ENCODE results near the gene DHX8. TPM values are rescaled to one million over a fixed set of nuclear protein-coding genes. Genes with fewer than 3 reads are reported as not detected.

The DHX8 gene
- total and polyA plus RNA-seq, 12 donors = 15.2 to 43.6 (median 33.2) TPM

- intact Hi-C loops (cut with DNase I) = no loop called here
- Histone ChIP-seq H3K9me3 (replicated peaks in 1 of 3) (no peaks in the 10 kb centered on the region), H3K27me3 (no peaks in the 10 kb centered on the region), H3K4me3 (peak overlapping the region in 1 of 4 donors; percentile 61), H3K36me3 (replicated peaks in 1 of 2) (no peaks in the 10 kb centered on the region), H3K27ac (no peak overlapping the region), H3K4me1 (replicated peaks in 1 of 2) (peaks cover 14 to 17% of the 10 kb centered on the region in 2 donors)
- TF ChIP-seq POLR2A (IDR thresholded peaks at IDR 0.05) (no peak), CTCF (IDR thresholded peaks at IDR 0.05) (no peak)
- WGBS, 4 donors = 43 to 59% (median 50%) methylated on average over 7 of the region's 7 CpGs
- DNase-seq = no peak
These were observed 60.2 kb downstream of the DHX8 start for GRCh38 chr17:43543771-43544575.

- Histone ChIP-seq H3K27me3 (no peaks in the 10 kb centered on the region), H3K36me3 (replicated peaks in 1 of 2) (no peaks in the 10 kb centered on the region), H3K9me3 (replicated peaks in 1 of 3) (no peaks in the 10 kb centered on the region), H3K4me3 (peak overlapping the region in 2 of 4 donors; percentile 54 to 61), H3K27ac (peak overlapping the region in 1 of 5 donors; percentile 45), H3K4me1 (replicated peaks in 1 of 2) (peaks cover 14 to 17% of the 10 kb centered on the region in 2 donors)
- intact Hi-C loops (cut with DNase I) = no loop called here
- TF ChIP-seq CTCF (IDR thresholded peaks at IDR 0.05) = no peak
- TF ChIP-seq POLR2A (IDR thresholded peaks at IDR 0.05) = no peak
- DNase-seq = peak in 1 of 7 donors; percentile 26
- 0 to 1% (median 0%) methylated on average over 1 to 21 of the region's 21 CpGs; no CpG with 5 or more reads in 1 of the 4 donors for WGBS, 4 donors
These were observed 61.5 kb downstream of the DHX8 start for GRCh38 chr17:43545383-43545632.

GRCh38 chr17:43546319-43547188 lies 62.8 kb downstream of the DHX8 start, which contains the start of gene ETV4:
Gene ETV4 (minus strand): TSS chr17:43546340. CDS start chr17:43545617, 723 bp downstream.
- TF ChIP-seq POLR2A (IDR thresholded peaks at IDR 0.05) = no peak
- no peak for TF ChIP-seq CTCF (IDR thresholded peaks at IDR 0.05)
- peak within 1 kb of the TSS in 1 of 5 donors; percentile 68 for H3K27ac ChIP-seq

GRCh38 chr17:43547189-43547550 lies 63.4 kb downstream of the DHX8 start:
- Histone ChIP-seq H3K9me3 (replicated peaks in 1 of 3) (no peaks in the 10 kb centered on the region), H3K4me3 (no peak overlapping the region), H3K27me3 (no peaks in the 10 kb centered on the region), H3K27ac (no peak overlapping the region), H3K36me3 (replicated peaks in 1 of 2) (no peaks in the 10 kb centered on the region), H3K4me1 (replicated peaks in 1 of 2) (peaks cover 14 to 17% of the 10 kb centered on the region in 2 donors)
- intact Hi-C loops (cut with DNase I) = no loop called here
- TF ChIP-seq CTCF (IDR thresholded peaks at IDR 0.05) (no peak), POLR2A (IDR thresholded peaks at IDR 0.05) (no peak)
- DNase-seq = no peak
- WGBS, 4 donors = 63 to 70% (median 67%) methylated on average over 2 of the region's 2 CpGs

More at GRCh38 chr17:43546319-43547188, 62.8 kb downstream of the DHX8 start, which contains the start of gene ETV4:
- DNase-seq = peak; percentile 86 to 95 (median 92)
- H3K36me3 ChIP-seq (replicated peaks in 1 of 2) = no peaks in the 10 kb centered on the region
- intact Hi-C loops (cut with DNase I) = no loop called here
- peaks cover 14 to 17% of the 10 kb centered on the region in 2 donors for H3K4me1 ChIP-seq (replicated peaks in 1 of 2)
- H3K27me3 ChIP-seq = no peaks in the 10 kb centered on the region
- 0 to 2% (median 1%) methylated on average over 27 to 46 of the region's 46 CpGs for WGBS, 4 donors
- peak within 1 kb of the TSS in 2 of 4 donors; percentile 54 to 61 for H3K4me3 ChIP-seq
- H3K9me3 ChIP-seq (replicated peaks in 1 of 3) = no peaks in the 10 kb centered on the region
